Osteoblast (primary cell): ENCODE results near the gene UPP2. TPM values are rescaled to one million over a fixed set of nuclear protein-coding genes. Genes with fewer than 3 reads are reported as not detected.

ENCODE experiments used
- DNase-seq: peaks from one replicate; pipeline ENCODE4 v3.0.0; 2011; ENCODE audit warnings: low spot score, mixed read lengths; ENCODE audit not compliant: insufficient read length; ENCODE audit errors: missing footprints
- H2AFZ ChIP-seq: 2 replicates; pipeline ENCODE4 v1.6.0; 2011; ENCODE audit warnings: mild to moderate bottlenecking, low read length
- H3K27ac ChIP-seq: 2 replicates; pipeline ENCODE4 v1.5.1; 2011; ENCODE audit warnings: mild to moderate bottlenecking, low read depth, low read length, moderate library complexity
- H3K27me3 ChIP-seq: 2 replicates; pipeline ENCODE4 v1.6.0; 2012; ENCODE audit warnings: mild to moderate bottlenecking, control low read depth, inconsistent platforms, low read length, moderate library complexity; ENCODE audit not compliant: insufficient read depth
- H3K36me3 ChIP-seq: 2 replicates; pipeline ENCODE4 v1.5.1; 2011; ENCODE audit warnings: mild to moderate bottlenecking, low read length, control low read depth, moderate library complexity; ENCODE audit not compliant: insufficient read depth
- H3K4me1 ChIP-seq: 2 replicates; pipeline ENCODE4 v1.5.1; 2011; ENCODE audit warnings: mild to moderate bottlenecking, low read length, control low read depth, moderate library complexity; ENCODE audit not compliant: insufficient read depth
- H3K4me2 ChIP-seq: 2 replicates; pipeline ENCODE4 v1.6.0; 2011; ENCODE audit warnings: mild to moderate bottlenecking, low read length; ENCODE audit not compliant: insufficient read depth
- H3K4me3 ChIP-seq: fragments of 200-600 bp; sonication (generic); 3 replicates; pipeline ENCODE4 v1.5.1; 2012; ENCODE audit warnings: mild to moderate bottlenecking, low read length, inconsistent platforms; ENCODE audit not compliant: insufficient read depth
- H3K79me2 ChIP-seq: 2 replicates; pipeline ENCODE4 v1.6.0; 2012; ENCODE audit warnings: mild to moderate bottlenecking, low read length, control low read depth, inconsistent platforms; ENCODE audit not compliant: insufficient read depth
- H3K9me3 ChIP-seq: 2 replicates; pipeline ENCODE4 v1.5.1; 2011; ENCODE audit warnings: low read depth, low read length, control low read depth
- H4K20me1 ChIP-seq: 2 replicates; pipeline ENCODE4 v1.6.0; 2012; ENCODE audit warnings: mild to moderate bottlenecking, low read length, control low read depth; ENCODE audit not compliant: insufficient read depth
- CTCF ChIP-seq: IDR thresholded peaks from 2 replicates; pipeline ENCODE4 v1.5.1; 2011; ENCODE audit warnings: mild to moderate bottlenecking, low read depth, low read length, moderate library complexity; ENCODE audit errors: extremely low read depth
- total RNA-seq: library from RNA; depleted of rRNA; stranded (reverse); fragments of >200 nt; gene quantifications from 2 replicates; pipeline ENCODE4 v1.2.3, GENCODE V29; 2012

The UPP2 gene
- total RNA-seq, 1 donor = not detected

GRCh38 chr2:158072361-158072760 lies 29.3 kb upstream of the UPP2 start:
- no peaks in the 10 kb centered on the region for H3K27me3 ChIP-seq
- no peak for DNase-seq
- H3K4me3 ChIP-seq = no peak overlapping the region
- no peak overlapping the region for H2AFZ ChIP-seq
- H3K36me3 ChIP-seq = no peaks in the 10 kb centered on the region
- no peak overlapping the region for H3K4me2 ChIP-seq
- H3K9me3 ChIP-seq = no peaks in the 10 kb centered on the region
- H4K20me1 ChIP-seq = no peaks in the 10 kb centered on the region
- H3K4me1 ChIP-seq = no peaks in the 10 kb centered on the region
- no peak overlapping the region for H3K27ac ChIP-seq
- TF ChIP-seq CTCF = no peak
- H3K79me2 ChIP-seq = no peaks in the 10 kb centered on the region

- H2AFZ ChIP-seq = no peak overlapping the region
- no peaks in the 10 kb centered on the region for H3K9me3 ChIP-seq
- H3K4me3 ChIP-seq = no peak overlapping the region
- H3K27ac ChIP-seq = no peak overlapping the region
- no peaks in the 10 kb centered on the region for H3K27me3 ChIP-seq
- no peak overlapping the region for H3K4me2 ChIP-seq
- no peaks in the 10 kb centered on the region for H3K36me3 ChIP-seq
- no peaks in the 10 kb centered on the region for H4K20me1 ChIP-seq
- TF ChIP-seq CTCF = no peak
- DNase-seq = no peak
- no peaks in the 10 kb centered on the region for H3K79me2 ChIP-seq
- H3K4me1 ChIP-seq = no peaks in the 10 kb centered on the region
Measured at GRCh38 chr2:158079672-158080071, 22.0 kb upstream of the UPP2 start.

GRCh38 chr2:158088093-158088492 lies 13.6 kb upstream of the UPP2 start:
- Histone ChIP-seq H3K4me2 (no peak overlapping the region), H3K27me3 (no peaks in the 10 kb centered on the region), H3K36me3 (no peaks in the 10 kb centered on the region), H3K9me3 (no peaks in the 10 kb centered on the region), H3K27ac (no peak overlapping the region), H4K20me1 (no peaks in the 10 kb centered on the region), H3K79me2 (no peaks in the 10 kb centered on the region), H3K4me3 (no peak overlapping the region), H3K4me1 (no peaks in the 10 kb centered on the region), H2AFZ (no peak overlapping the region)
- no peak for TF ChIP-seq CTCF
- no peak for DNase-seq

- no peak for TF ChIP-seq CTCF
- Histone ChIP-seq H4K20me1 (no peaks in the 10 kb centered on the region), H3K79me2 (no peaks in the 10 kb centered on the region), H3K36me3 (no peaks in the 10 kb centered on the region), H3K4me2 (no peak overlapping the region), H3K27ac (no peak overlapping the region), H3K4me3 (no peak overlapping the region), H2AFZ (no peak overlapping the region), H3K4me1 (no peaks in the 10 kb centered on the region), H3K9me3 (no peaks in the 10 kb centered on the region), H3K27me3 (no peaks in the 10 kb centered on the region)
- DNase-seq = no peak
Measured at GRCh38 chr2:158089322-158089721, 12.4 kb upstream of the UPP2 start.
